ENCODE data around the gene KCNQ2.
A peak's percentile ranks its signal among the peaks of the same experiment; 100 is the strongest.
"Not testable (repeated sequence)": the region's sequence is repeated elsewhere in the genome, so short reads cannot be mapped to it uniquely, and the experiment has no call there.

Gene KCNQ2

GRCh38 chr20:63471981-63472831, at the start of gene KCNQ2:
KCNQ2 (minus strand) TSS chr20:63472655; CDS start chr20:63472463, 192 bp downstream.
- no peak for DNase-seq

DNA sequence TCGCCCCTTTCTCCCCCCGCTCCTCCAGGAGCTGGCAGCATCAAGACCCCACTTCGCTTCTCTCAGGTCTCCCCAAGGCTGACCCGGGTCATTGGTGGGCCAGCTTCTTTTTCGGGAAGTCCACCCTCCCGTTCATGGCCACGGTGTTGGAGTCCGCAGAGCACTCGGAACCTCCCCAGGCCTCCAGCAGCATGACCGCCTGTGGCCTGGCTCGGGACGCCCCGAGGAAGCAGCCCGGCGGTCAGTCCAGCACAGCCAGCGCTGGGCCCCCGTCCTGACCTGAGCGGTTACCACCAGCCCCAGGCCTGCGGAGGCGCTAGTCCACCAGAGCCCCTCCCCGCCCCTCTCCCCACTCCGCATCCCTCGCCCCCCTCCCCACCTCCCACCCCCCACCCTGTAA, 49.1 kb upstream of the KCNQ2 start:
- DNase-seq, result no peak

GRCh38 chr20:63520934-63521601, 48.6 kb upstream of the KCNQ2 start:
- peak; percentile 12 for DNase-seq

DNA sequence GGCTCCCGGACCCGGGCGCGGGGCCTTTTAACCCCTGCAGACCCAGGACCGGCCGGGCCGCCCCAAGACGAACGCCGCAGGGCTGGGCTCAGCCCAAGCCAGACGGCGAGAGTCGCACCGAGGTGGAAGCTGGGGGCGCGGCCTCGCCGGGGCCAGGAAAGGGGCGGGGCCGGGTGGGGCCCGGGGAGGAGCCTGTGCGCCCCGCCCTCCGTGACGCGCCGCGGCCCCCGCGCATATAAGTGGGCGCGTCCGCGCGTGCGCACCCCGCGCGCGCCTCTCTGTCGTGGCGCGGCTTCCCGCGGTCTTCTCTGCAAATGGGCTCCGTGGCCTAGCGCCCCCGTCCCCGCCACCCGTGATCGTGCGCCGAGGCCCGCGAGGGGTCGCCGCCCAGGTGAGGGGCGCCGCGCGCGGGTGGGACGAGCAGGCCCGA, 48.1 kb upstream of the KCNQ2 start, which contains the start of gene PPDPF:
TSS of gene PPDPF (plus strand) at position 262 of the 430 bp plus-strand sequence. CDS start 544 bp downstream, outside the sequence.
- peak; percentile 12 for DNase-seq

DNA sequence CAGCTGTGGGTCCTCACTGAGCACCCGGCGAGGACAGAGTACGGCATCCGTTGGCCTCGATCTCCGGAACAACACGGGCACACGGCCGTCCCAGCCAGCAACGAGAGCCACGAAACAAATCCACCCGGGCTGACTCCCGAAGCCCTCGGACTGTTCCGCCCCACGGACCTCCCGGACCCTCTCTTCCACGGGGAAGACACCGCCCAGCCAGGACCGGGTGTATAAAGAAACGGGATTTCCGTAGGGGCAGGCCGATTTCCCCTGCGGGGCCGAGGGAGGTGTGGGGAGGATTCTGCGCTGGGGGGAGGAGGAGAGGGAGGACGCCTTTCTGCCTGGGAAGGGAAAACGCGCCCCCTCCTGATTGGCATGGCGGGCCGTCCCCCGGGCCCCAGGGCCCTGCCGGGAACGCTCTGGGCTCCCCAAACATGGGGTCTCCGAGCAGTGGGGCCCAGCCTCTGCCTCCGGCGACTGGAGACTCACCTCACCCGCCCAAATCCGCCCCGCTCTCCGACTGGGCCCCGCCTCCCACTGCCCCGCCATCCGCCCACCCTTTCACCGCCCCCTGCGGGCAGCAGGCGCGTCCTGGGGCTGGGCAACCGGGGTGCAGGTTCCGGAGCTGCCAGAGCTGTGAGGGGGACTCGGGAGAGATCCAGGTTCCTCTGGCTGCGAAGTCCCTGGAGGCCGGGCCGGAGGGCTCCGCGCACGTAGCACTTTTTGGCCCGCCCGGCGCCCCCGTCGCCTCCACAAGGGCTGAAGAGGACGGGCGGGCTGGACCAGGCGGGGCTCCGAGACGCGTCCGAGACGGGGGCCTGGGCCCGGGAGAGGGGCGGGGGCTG, 47.4 kb upstream of the KCNQ2 start:
- no peak for DNase-seq

DNA sequence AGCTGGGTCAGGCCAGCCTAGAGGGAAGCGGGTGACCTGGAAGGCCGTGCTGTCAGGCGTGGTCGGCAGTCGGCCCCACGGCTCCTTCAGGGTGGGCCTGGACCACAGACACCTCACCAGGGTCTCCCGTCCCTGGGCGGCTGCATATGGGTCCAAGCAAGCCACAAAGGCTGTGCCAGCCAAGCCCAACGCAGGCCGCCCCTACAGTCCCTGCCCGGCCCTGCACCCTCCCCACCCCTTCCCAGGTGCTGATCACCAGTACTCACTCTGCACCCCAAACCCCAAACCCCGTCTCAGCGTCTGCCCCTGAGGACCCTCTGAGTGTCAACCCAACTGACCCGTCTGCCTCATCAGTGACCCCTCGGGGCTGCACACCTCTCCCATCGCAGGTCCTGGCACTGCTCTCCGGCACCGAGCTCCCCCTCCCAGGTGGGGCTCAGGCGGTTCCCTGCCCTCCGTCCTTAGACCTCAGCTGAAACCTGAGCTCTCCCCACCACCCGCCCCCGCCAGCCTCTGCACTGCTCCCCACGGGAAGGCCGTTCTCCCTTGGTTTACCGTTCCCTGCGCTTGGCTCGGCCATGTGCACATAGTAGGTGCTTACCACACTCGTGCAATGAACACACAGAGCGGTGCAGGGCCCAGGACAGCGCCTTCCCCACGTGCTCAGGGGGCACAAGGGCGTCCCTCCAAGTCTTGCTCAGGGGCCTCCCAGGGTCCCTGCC, 46.7 kb upstream of the KCNQ2 start:
- DNase-seq, result no peak

DNA sequence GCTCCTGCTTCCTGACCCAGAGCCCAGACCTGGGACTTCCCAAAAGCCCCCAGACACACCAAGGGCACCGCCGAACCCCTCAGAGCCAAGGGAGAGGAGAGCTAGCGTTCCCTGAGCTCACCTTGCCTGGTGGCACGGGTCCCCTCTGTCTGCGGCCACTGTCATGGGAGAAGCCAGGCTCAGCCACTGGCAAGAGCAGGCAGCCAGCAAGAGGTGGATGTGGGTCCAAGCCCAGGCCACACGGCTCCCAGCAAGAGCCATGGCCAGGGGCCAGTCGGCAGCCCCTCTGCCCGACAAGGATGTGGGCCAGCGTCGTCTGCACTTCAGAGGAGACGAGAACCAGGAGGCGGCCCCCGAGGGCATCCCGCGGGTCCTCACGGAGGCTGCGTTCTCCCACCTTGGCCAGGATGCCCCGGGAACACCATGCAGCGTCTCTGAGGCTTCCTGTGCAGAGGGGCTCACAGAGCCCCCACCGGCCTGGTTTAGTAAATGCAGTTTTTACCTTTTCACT, 46.0 kb upstream of the KCNQ2 start:
- DNase-seq, result no peak

DNA sequence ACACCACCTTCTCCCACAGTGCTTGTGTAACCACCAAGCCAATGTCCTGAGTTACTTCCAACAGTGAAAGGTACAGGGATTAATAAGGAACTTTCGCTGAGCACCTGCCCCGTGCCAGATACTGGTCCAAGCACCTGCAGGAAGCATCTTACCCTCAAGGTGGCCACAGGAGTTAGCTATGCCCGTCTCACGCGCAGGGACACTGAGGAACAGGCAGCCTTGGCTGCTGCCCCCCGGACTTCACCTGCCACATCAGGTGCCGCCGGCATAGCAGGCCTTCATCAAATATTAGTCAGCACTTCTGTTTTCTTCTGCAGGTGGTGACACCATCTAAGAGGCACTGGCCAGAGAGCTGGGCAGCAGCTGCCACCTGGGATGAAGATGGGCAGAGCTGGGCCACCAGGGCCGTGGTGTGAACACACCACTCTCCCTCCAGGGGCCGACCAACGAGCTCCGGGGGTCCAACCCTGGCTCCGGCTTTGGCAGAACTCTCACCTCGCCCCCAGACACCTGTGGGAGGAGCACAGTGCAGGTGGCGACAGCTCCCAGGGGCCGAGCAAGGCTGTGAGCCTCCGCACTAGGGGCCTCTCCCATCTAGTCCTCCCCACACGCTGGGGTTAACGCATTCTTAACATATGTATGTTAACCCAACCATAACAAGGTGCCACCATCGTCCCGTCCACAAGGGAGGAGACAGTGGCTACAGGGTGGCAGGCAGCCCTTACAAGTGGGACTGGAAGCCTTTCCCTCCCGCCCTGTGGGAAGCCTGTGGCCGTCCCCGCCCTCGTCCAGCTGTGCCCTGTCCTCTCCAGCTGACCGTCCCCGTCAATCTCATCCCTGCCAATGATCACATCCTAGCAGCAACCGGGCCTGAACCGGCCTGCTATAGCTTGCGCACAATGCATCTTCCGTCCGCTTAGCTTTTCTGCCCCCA, 45.2 kb upstream of the KCNQ2 start:
- no peak for DNase-seq

GRCh38 chr20:63514520-63514919, 42.1 kb upstream of the KCNQ2 start:
- DNase-seq, result not testable (repeated sequence)

GRCh38 chr20:63513207-63513606, 40.8 kb upstream of the KCNQ2 start:
- no peak for DNase-seq

DNA sequence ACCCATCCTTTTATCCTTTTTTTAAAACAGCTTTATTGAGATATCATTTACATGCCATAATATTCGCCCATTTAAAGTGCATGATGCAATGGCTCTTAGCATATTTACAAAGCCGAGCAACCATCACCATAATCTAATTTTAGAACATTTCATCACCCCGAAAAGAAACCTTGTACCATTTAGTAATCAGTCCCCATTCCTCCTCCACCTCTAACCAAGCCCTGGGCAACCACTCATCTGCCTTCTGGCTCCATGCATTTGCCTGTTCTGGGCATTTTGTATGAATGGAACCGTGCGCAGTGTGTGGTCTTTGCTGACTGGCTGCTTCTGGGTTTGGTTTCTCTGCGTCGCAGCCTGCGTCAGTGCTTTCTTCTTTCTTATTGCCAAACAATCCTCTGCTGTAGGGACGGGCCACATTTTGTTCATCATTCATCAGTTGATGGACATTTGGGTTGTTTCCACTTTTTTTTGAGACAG, 36.7 kb upstream of the KCNQ2 start:
- DNase-seq, result no peak

GRCh38 chr20:63508072-63508768, 35.8 kb upstream of the KCNQ2 start:
- DNase-seq, result no peak

DNA sequence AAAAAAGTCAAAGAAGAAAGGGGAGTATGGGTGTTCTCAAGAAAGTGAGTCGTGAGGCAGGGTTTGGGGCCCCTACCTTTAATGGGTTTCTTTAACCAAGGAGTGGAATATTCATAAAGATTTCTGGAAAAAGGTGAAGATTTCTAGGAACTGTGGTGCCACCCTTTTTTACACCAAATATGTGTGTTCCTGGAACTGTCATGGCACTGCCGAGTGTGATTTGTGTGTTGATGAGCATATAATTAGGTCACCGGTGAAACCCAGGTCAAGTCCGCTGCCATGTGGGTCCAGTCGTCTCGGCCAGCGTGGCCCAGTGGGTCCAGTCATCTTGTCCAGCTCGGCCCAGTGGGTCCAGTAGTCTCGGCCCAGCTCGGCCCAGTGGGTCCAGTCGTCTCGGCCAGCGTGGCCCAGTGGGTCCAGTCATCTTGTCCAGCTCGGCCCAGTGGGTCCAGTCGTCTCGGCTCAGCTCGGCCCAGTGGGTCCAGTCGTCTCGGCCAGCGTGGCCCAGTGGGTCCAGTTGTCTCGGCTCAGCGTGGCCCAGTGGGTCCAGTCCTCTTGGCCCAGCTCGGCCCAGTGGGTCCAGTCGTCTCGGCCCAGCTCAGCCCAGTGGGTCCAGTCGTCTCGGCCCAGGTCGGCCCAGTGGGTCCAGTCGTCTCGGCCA, 34.8 kb upstream of the KCNQ2 start:
- DNase-seq, result no peak

DNA sequence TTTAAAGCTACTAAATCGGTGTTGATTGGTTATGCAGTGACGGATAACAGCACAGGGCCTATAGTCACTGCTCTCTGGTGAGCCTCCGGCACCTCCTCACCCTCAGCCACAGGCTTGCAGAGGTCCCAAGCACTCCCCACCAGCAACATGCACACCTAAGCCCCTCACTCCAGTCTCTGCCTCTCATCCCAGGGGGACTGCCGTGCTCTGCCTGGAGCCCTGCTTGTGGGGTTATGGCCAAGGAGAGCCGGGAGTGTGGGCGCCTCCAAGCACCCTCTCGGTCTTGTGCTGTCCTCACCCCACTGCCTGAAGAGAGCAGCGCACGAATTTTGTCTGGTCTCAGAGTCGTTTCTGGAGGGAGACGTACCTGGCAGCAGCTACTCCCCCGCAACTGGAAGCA, 33.3 kb upstream of the KCNQ2 start:
- no peak for DNase-seq

DNA sequence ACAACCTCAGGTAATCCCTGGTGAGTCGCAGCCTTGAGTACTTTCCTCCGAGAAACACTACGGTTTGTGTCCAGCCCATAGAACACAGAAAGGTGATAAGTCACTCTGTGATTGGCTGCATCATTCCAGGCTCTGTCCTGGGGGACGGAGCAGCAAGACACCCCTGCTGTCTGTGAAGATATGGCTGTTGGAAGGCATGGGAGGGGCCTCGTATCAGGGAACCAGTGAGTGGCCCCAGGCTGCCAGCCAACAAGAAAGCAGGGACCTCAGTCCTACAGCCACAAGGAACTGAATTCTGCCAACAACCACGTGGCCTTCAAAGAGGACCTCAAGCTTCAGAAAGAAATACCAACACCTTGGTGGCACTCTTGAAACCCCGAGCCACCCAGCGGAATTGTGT, 32.8 kb upstream of the KCNQ2 start:
- DNase-seq, result no peak

- no peak for DNase-seq
Observed at GRCh38 chr20:63504642-63505041, 32.2 kb upstream of the KCNQ2 start.

DNA sequence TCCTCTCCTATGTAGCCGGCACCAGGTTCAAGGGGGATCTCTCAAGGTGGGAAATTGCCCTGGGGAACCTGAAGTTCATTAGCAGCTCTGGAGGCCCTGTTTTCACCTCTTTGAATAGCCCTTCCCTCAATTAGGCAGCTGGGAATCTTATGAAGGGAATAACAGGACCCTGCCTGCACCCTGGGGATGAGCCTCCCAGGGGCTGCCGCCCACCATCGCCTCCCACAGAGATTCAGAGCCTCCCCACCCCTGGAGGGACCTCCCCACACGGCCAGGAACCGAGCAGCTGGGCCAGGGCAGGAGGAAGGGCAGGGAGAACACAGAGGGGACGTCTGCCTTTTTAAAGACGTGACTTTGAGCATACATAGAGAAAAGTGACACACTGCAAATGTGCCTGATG, 31.1 kb upstream of the KCNQ2 start:
- DNase-seq, result no peak

GRCh38 chr20:63502671-63503172, 30.3 kb upstream of the KCNQ2 start:
- DNase-seq, result no peak

GRCh38 chr20:63501818-63502670, 29.6 kb upstream of the KCNQ2 start:
- DNase-seq, result peak; percentile 45
